ENCODE measurements around the gene MPZL1.

The MPZL1 gene

DNA sequence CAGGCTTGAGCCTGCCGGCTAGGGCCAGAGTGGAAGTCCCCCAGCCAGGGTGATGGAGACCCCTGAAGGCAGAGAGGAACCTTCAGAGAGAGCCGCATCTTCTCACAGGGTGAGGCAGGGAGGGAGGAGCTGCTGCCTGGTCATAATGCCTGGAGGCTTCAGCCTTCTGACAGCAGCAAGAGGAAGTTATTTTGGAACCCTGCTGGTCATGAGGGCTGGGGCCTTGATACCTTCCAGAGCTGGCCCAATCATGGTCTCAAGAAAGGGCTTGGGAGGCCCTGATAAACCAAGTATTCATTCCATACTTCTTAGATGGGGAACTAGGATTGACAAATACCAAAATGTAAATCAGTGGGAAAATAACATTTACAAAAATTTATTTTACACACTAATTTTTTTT, 26.6 kb upstream of the MPZL1 start:
- no peaks in the 10 kb centered on the region for H3K4me1 ChIP-seq (ENCODE audit: control insufficient read depth, insufficient read depth, low read length)
- H3K4me3 ChIP-seq (ENCODE audit: low read length): no peak overlapping the region
- WGBS (ENCODE audit: insufficient coverage, insufficient read length): no CpG with 5 or more reads among the region's 2 CpGs
- no peak overlapping the region for H3K27ac ChIP-seq (ENCODE audit: low read length)
- no peaks in the 10 kb centered on the region for H3K36me3 ChIP-seq (ENCODE audit: control insufficient read depth, insufficient read depth, low read length)
- no peaks in the 10 kb centered on the region for H3K9me3 ChIP-seq (ENCODE audit: control insufficient read depth, insufficient read depth, low read length)
- no peak for DNase-seq (ENCODE audit: low read depth, low spot score)
- H3K27me3 ChIP-seq (ENCODE audit: control insufficient read depth, insufficient read depth, low read length): no peaks in the 10 kb centered on the region

DNA sequence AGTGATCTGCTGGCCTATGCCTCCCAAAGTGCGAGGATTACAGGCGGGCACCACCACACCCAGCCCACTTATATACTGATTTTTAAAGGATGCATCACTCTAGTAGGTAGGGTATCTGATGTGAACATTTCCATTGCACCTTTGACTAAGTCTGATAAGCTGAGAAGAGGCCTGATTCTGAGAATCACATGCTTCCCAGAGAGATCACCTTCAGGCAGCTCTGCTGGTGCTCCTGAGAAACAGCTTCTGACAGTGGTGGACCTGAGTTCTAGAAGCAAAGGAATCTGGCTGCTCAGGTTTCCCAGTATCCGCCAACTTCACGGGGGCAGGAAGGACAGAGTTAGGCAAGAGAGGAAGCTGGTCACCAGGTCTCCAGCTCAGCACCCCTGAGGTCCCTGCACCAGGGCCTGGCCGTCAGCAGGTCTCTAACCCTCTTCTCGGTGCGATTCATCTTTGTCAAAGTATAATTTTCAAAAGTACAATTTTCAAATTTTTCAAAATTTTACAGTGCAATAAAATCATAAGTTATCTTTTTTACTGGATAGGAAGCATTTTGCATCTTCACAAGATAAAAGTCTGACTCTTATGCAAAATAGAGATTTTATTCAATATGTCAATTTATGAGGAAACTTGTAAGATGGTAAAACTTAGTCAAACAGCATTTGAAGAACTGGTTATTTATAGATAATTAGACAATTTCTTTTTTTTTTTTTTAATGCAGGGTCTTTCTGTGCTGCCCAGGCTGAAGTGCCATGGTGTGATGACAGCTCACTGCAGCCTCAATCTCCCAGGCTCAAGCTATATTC, 25.8 kb upstream of the MPZL1 start:
- no peaks in the 10 kb centered on the region for H3K4me1 ChIP-seq (ENCODE audit: control insufficient read depth, insufficient read depth, low read length)
- H3K9me3 ChIP-seq (ENCODE audit: control insufficient read depth, insufficient read depth, low read length): no peaks in the 10 kb centered on the region
- WGBS (ENCODE audit: insufficient coverage, insufficient read length): no CpG with 5 or more reads among the region's 7 CpGs
- no peak overlapping the region for H3K27ac ChIP-seq (ENCODE audit: low read length)
- H3K36me3 ChIP-seq (ENCODE audit: control insufficient read depth, insufficient read depth, low read length): no peaks in the 10 kb centered on the region
- no peaks in the 10 kb centered on the region for H3K27me3 ChIP-seq (ENCODE audit: control insufficient read depth, insufficient read depth, low read length)
- no peak overlapping the region for H3K4me3 ChIP-seq (ENCODE audit: low read length)
- no peak for DNase-seq (ENCODE audit: low read depth, low spot score)

DNA sequence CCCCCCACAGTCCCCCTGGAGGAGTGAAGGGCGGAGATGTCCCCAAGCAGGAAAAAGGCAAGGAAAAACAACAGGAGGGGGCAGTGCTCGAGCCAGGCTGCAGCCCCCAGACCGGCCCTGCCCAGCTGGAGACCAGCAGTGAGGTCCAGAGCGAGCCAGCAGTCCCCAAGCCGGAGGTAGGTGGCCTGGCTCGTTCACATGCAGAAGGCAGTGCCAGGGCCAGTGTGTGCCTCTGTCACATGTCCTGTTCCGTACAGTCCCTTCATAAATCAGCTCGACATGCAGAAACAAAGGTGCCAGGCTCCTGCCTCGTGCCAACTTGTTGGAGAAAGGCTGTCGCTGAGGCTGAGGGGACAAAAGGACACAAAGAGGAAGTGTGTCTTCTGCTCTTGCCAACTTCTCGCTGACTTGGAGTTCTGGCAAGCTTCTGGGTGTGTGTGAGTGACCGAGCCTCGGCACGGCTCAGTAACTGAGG, 24.1 kb upstream of the MPZL1 start:
- no peaks in the 10 kb centered on the region for H3K4me1 ChIP-seq (ENCODE audit: control insufficient read depth, insufficient read depth, low read length)
- H3K27me3 ChIP-seq (ENCODE audit: control insufficient read depth, insufficient read depth, low read length): no peaks in the 10 kb centered on the region
- H3K27ac ChIP-seq (ENCODE audit: low read length): no peak overlapping the region
- H3K9me3 ChIP-seq (ENCODE audit: control insufficient read depth, insufficient read depth, low read length): no peaks in the 10 kb centered on the region
- DNase-seq (ENCODE audit: low read depth, low spot score): no peak
- no CpG with 5 or more reads among the region's 14 CpGs for WGBS (ENCODE audit: insufficient coverage, insufficient read length)
- H3K36me3 ChIP-seq (ENCODE audit: control insufficient read depth, insufficient read depth, low read length): no peaks in the 10 kb centered on the region
- H3K4me3 ChIP-seq (ENCODE audit: low read length): no peak overlapping the region

GRCh38 chr1:167698313-167698712, 23.5 kb upstream of the MPZL1 start:
- DNase-seq (ENCODE audit: low read depth, low spot score): no peak
- Histone ChIP-seq H3K27ac (ENCODE audit: low read length) (no peak overlapping the region), H3K4me1 (ENCODE audit: control insufficient read depth, insufficient read depth, low read length) (no peaks in the 10 kb centered on the region), H3K27me3 (ENCODE audit: control insufficient read depth, insufficient read depth, low read length) (no peaks in the 10 kb centered on the region), H3K4me3 (ENCODE audit: low read length) (no peak overlapping the region), H3K9me3 (ENCODE audit: control insufficient read depth, insufficient read depth, low read length) (no peaks in the 10 kb centered on the region), H3K36me3 (ENCODE audit: control insufficient read depth, insufficient read depth, low read length) (no peaks in the 10 kb centered on the region)
- no CpG with 5 or more reads among the region's 4 CpGs for WGBS (ENCODE audit: insufficient coverage, insufficient read length)

GRCh38 chr1:167701510-167701909, 20.3 kb upstream of the MPZL1 start:
- H3K27me3 ChIP-seq (ENCODE audit: control insufficient read depth, insufficient read depth, low read length): no peaks in the 10 kb centered on the region
- no peaks in the 10 kb centered on the region for H3K36me3 ChIP-seq (ENCODE audit: control insufficient read depth, insufficient read depth, low read length)
- no peaks in the 10 kb centered on the region for H3K9me3 ChIP-seq (ENCODE audit: control insufficient read depth, insufficient read depth, low read length)
- H3K27ac ChIP-seq (ENCODE audit: low read length): no peak overlapping the region
- H3K4me1 ChIP-seq (ENCODE audit: control insufficient read depth, insufficient read depth, low read length): no peaks in the 10 kb centered on the region; the same call in 1 of the 2 replicates
- H3K4me3 ChIP-seq (ENCODE audit: low read length): no peak overlapping the region
- WGBS (ENCODE audit: insufficient coverage, insufficient read length): no CpG with 5 or more reads among the region's 1 CpG
- no peak for DNase-seq (ENCODE audit: low read depth, low spot score)

- Histone ChIP-seq H3K9me3 (ENCODE audit: control insufficient read depth, insufficient read depth, low read length) (no peaks in the 10 kb centered on the region), H3K36me3 (ENCODE audit: control insufficient read depth, insufficient read depth, low read length) (no peaks in the 10 kb centered on the region), H3K27ac (ENCODE audit: low read length) (no peak overlapping the region), H3K27me3 (ENCODE audit: control insufficient read depth, insufficient read depth, low read length) (no peaks in the 10 kb centered on the region), H3K4me3 (ENCODE audit: low read length) (no peak overlapping the region), H3K4me1 (ENCODE audit: control insufficient read depth, insufficient read depth, low read length) (no peaks in the 10 kb centered on the region; the same call in 1 of the 2 replicates)
- no peak for DNase-seq (ENCODE audit: low read depth, low spot score)
- WGBS (ENCODE audit: insufficient coverage, insufficient read length): no CpG with 5 or more reads among the region's 1 CpG
Observed at GRCh38 chr1:167703557-167703956, 18.2 kb upstream of the MPZL1 start.

DNA sequence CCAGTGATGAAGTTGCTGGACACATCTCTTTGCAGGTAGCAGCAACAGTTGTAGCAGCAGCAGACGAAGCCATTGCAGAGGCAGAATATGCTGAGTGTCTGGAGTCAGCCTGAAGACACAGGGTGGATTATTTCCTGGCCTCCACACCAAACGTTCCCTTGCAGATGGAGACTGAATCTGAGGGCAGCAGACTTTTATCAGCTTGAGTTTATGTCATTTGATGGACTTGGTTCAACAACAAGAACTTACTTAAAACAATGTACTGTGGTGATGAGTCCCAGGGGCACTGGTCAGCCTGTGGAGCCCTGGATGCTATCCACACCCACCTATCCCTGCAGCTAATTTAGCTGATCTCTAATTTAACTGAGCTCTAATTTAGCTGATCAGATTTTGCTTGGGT, 17.1 kb upstream of the MPZL1 start:
- Histone ChIP-seq H3K4me3 (ENCODE audit: low read length) (no peak overlapping the region), H3K36me3 (ENCODE audit: control insufficient read depth, insufficient read depth, low read length) (no peaks in the 10 kb centered on the region), H3K27me3 (ENCODE audit: control insufficient read depth, insufficient read depth, low read length) (no peaks in the 10 kb centered on the region), H3K9me3 (ENCODE audit: control insufficient read depth, insufficient read depth, low read length) (no peaks in the 10 kb centered on the region), H3K4me1 (ENCODE audit: control insufficient read depth, insufficient read depth, low read length) (no peaks in the 10 kb centered on the region; the same call in 1 of the 2 replicates), H3K27ac (ENCODE audit: low read length) (no peak overlapping the region)
- DNase-seq (ENCODE audit: low read depth, low spot score): no peak
- WGBS (ENCODE audit: insufficient coverage, insufficient read length): no CpG with 5 or more reads among the region's 2 CpGs

- Histone ChIP-seq H3K27me3 (ENCODE audit: control insufficient read depth, insufficient read depth, low read length) (no peaks in the 10 kb centered on the region), H3K27ac (ENCODE audit: low read length) (no peak overlapping the region), H3K36me3 (ENCODE audit: control insufficient read depth, insufficient read depth, low read length) (no peaks in the 10 kb centered on the region), H3K4me1 (ENCODE audit: control insufficient read depth, insufficient read depth, low read length) (no peaks in the 10 kb centered on the region; the same call in 1 of the 2 replicates), H3K9me3 (ENCODE audit: control insufficient read depth, insufficient read depth, low read length) (no peaks in the 10 kb centered on the region), H3K4me3 (ENCODE audit: low read length) (no peak overlapping the region)
- no peak for DNase-seq (ENCODE audit: low read depth, low spot score)
- no CpG with 5 or more reads among the region's 6 CpGs for WGBS (ENCODE audit: insufficient coverage, insufficient read length)
Observed at GRCh38 chr1:167705250-167705649, 16.5 kb upstream of the MPZL1 start.

DNA sequence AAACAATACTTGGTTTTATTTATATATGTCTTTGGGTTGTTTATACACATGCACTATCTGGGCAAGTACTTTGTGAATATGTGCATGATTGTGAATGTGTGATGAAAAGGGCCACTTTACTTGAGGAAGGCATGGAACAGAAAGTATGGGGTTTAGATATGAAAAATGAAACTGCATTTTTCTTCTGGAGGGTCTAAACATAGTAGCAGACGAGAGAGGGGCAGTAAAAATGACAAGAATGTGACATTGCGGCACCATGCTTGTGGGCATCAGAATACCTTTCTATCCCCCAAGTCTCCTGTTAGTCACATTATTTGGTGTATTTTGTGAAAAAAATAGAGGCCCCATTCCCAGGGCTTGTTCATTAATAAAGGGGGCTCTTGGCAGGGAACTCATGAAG, 15.4 kb upstream of the MPZL1 start:
- Histone ChIP-seq H3K9me3 (ENCODE audit: control insufficient read depth, insufficient read depth, low read length) (no peaks in the 10 kb centered on the region), H3K27ac (ENCODE audit: low read length) (no peak overlapping the region), H3K4me1 (ENCODE audit: control insufficient read depth, insufficient read depth, low read length) (no peaks in the 10 kb centered on the region; the same call in 1 of the 2 replicates), H3K4me3 (ENCODE audit: low read length) (no peak overlapping the region), H3K27me3 (ENCODE audit: control insufficient read depth, insufficient read depth, low read length) (no peaks in the 10 kb centered on the region), H3K36me3 (ENCODE audit: control insufficient read depth, insufficient read depth, low read length) (no peaks in the 10 kb centered on the region)
- no CpG with 5 or more reads among the region's 2 CpGs for WGBS (ENCODE audit: insufficient coverage, insufficient read length)
- no peak for DNase-seq (ENCODE audit: low read depth, low spot score)

GRCh38 chr1:167706931-167707877, 14.6 kb upstream of the MPZL1 start:
- Histone ChIP-seq H3K4me1 (ENCODE audit: control insufficient read depth, insufficient read depth, low read length) (no peaks in the 10 kb centered on the region; the same call in 1 of the 2 replicates), H3K36me3 (ENCODE audit: control insufficient read depth, insufficient read depth, low read length) (no peaks in the 10 kb centered on the region), H3K27me3 (ENCODE audit: control insufficient read depth, insufficient read depth, low read length) (no peaks in the 10 kb centered on the region), H3K9me3 (ENCODE audit: control insufficient read depth, insufficient read depth, low read length) (no peaks in the 10 kb centered on the region), H3K27ac (ENCODE audit: low read length) (no peak overlapping the region), H3K4me3 (ENCODE audit: low read length) (no peak overlapping the region)
- no CpG with 5 or more reads among the region's 10 CpGs for WGBS (ENCODE audit: insufficient coverage, insufficient read length)
- DNase-seq (ENCODE audit: low read depth, low spot score): no peak
